Thoracic aorta (tissue), 2 donors: ENCODE data around the gene NHSL2. TPM values are rescaled to one million over a fixed set of nuclear protein-coding genes. Genes with fewer than 3 reads are reported as not detected.

Experiments
- ATAC-seq: fragments of 150-250 bp; one replicate; pipeline ENCODE4 v1.8.0; 2017; ENCODE audit warnings: low read depth; ENCODE audit not compliant: insufficient number of reproducible peaks, low FRiP score
- DNase-seq: peaks from one replicate; pipeline ENCODE4 v3.0.0-alpha.2; 2020; ENCODE audit warnings: low spot score
- H3K27ac ChIP-seq, 2 donors: fragments of 200-600 bp; sonication (generic); 1 replicate in 1 of 2; 2 replicates in 1 of 2; pipeline ENCODE4 v1.5.1; 2016; ENCODE audit warnings: mild to moderate bottlenecking in 2 of 2, moderate library complexity in 2 of 2
- H3K27me3 ChIP-seq: fragments of 200-600 bp; sonication (generic); replicated peaks from 2 replicates; pipeline ENCODE4 v1.6.0; 2016; ENCODE audit warnings: mild to moderate bottlenecking; ENCODE audit not compliant: insufficient read depth
- H3K36me3 ChIP-seq: fragments of 200-600 bp; sonication (generic); one replicate; pipeline ENCODE4 v1.5.1; 2016
- H3K4me1 ChIP-seq, 2 donors: fragments of 200-600 bp; sonication (generic); 1 replicate in 1 of 2; 2 replicates in 1 of 2; pipeline versions ENCODE4 v1.5.1 to v1.6.0; 2016; ENCODE audit warnings: low read depth in 2 of 2, mild to moderate bottlenecking in 1 of 2; ENCODE audit not compliant: control insufficient read depth in 1 of 2
- H3K4me3 ChIP-seq: fragments of 200-600 bp; sonication (generic); 2 replicates; pipeline ENCODE4 v1.5.1; 2016; ENCODE audit warnings: mild to moderate bottlenecking
- H3K9me3 ChIP-seq: fragments of 200-600 bp; sonication (generic); 2 replicates; pipeline ENCODE4 v1.5.1; 2016
- total RNA-seq, 2 donors: library from RNA; depleted of rRNA; stranded (reverse); fragments of >200 nt; gene quantifications; one replicate each; pipeline versions ENCODE4 v1.1.0 to v1.2.3, GENCODE V29; 2016
- TF ChIP-seq, protein P1 (sequence below): fragments of 200-600 bp; sonication (generic); IDR thresholded peaks from one replicate; pipeline ENCODE4 v1.5.1; 2019; ENCODE audit warnings: antibody characterized with exemption

NHSL2 gene
- total RNA-seq, 2 donors from 2014 or later = 15.0 to 16.5 TPM

DNA sequence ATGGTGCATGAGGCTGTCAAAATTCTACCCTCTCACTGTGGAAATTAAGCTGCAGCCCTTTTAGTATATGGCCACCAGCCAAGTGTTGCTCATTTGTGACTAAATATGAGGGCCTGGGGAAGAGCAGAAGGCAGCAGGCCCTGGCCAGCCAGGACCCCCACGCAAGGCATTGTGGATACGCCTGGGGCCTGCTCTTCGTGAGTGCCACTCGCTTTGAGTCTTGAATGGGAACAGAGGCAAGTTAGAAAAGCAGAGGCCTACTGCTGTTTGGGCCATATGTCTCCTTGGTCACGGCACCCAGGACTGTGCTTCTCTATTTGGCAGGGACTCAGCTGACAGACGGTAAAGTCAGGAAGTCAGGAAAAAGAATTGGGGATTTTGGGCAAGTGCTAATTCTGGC lies 210.2 kb downstream of the NHSL2 start:
- Histone ChIP-seq H3K36me3 (no peaks in the 10 kb centered on the region), H3K4me3 (no peak overlapping the region), H3K4me1 (peaks cover 18 to 47% of the 10 kb centered on the region in 2 donors), H3K27ac (peak overlapping the region in 1 of 2 donors; percentile 66), H3K27me3 (no peaks in the 10 kb centered on the region), H3K9me3 (no peaks in the 10 kb centered on the region)
- ATAC-seq = no peak
- DNase-seq = no peak
- TF ChIP-seq, protein P1, sequence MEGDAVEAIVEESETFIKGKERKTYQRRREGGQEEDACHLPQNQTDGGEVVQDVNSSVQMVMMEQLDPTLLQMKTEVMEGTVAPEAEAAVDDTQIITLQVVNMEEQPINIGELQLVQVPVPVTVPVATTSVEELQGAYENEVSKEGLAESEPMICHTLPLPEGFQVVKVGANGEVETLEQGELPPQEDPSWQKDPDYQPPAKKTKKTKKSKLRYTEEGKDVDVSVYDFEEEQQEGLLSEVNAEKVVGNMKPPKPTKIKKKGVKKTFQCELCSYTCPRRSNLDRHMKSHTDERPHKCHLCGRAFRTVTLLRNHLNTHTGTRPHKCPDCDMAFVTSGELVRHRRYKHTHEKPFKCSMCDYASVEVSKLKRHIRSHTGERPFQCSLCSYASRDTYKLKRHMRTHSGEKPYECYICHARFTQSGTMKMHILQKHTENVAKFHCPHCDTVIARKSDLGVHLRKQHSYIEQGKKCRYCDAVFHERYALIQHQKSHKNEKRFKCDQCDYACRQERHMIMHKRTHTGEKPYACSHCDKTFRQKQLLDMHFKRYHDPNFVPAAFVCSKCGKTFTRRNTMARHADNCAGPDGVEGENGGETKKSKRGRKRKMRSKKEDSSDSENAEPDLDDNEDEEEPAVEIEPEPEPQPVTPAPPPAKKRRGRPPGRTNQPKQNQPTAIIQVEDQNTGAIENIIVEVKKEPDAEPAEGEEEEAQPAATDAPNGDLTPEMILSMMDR = no peak

DNA sequence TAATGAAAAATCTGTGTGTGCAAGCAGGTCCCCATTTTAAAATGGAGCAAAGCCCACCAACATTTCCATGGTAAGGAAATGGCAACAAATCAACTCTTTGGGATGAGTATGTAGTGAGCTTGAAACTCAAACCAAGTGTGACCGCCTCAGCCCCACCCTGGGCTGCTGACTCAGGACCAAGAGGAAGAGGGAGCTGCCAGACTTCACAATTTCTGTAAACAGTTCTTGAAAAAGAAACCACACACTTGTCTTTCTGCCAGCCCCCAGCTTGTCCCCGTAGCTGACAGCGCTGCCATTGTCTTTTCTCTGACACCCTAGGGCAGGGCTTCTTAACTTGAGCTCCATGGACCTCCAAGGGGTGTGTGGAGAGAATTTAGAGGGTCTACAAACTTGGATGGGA lies 210.7 kb downstream of the NHSL2 start:
- H3K4me1 ChIP-seq = peaks cover 23 to 52% of the 10 kb centered on the region in 2 donors

DNA sequence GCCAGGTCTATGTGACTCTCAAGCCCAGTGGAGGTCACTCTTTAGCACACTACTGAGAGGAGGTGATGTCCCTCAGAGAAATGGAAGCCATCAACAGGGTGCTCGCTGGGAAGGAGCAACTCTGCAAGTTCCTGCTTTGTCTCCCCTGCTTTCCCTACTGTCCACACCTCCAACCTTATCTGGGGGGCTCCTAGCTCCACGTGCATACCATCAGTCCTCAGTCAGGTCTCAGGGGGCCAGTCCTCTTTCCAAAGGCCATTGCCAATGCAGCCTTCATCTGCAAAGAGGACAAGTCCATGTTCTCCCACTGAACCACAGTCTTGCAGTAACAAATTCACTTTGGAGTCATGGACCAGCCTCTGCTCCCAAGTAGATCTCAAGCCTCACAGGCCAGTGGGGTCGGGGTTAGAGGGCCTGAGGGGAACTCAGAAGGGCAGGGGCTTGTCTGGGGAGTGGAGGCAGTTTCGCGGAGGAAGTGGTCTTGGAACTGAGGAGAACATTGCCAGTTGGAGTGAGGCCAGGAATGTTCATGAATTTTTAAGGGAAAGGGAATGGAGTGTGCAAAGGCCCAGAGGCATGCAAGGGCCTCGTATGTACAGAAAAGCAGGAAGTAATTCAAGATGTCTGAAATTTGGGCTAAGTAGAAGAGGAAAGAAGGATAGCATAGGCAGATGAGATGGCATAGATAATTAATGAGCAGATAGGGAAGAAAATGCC lies 212.1 kb downstream of the NHSL2 start:
- TF ChIP-seq, protein P1 = no peak
- Histone ChIP-seq H3K27me3 (no peaks in the 10 kb centered on the region), H3K9me3 (no peaks in the 10 kb centered on the region), H3K4me3 (no peak overlapping the region), H3K27ac (peak overlapping the region in 1 of 2 donors; percentile 85), H3K4me1 (peaks cover 30 to 53% of the 10 kb centered on the region in 2 donors), H3K36me3 (no peaks in the 10 kb centered on the region)
- DNase-seq (no peak), ATAC-seq (no peak)

More for the DNA sequence above, 210.7 kb downstream of the NHSL2 start:
- H3K9me3 ChIP-seq = no peaks in the 10 kb centered on the region
- no peaks in the 10 kb centered on the region for H3K27me3 ChIP-seq
- ATAC-seq = peak; percentile 53
- H3K27ac ChIP-seq = peak overlapping the region in 1 of 2 donors; percentile 66
- H3K4me3 ChIP-seq = peak overlapping the region; percentile 21
- DNase-seq = peak; percentile 19
- TF ChIP-seq, protein P1 = no peak
- H3K36me3 ChIP-seq = no peaks in the 10 kb centered on the region

DNA sequence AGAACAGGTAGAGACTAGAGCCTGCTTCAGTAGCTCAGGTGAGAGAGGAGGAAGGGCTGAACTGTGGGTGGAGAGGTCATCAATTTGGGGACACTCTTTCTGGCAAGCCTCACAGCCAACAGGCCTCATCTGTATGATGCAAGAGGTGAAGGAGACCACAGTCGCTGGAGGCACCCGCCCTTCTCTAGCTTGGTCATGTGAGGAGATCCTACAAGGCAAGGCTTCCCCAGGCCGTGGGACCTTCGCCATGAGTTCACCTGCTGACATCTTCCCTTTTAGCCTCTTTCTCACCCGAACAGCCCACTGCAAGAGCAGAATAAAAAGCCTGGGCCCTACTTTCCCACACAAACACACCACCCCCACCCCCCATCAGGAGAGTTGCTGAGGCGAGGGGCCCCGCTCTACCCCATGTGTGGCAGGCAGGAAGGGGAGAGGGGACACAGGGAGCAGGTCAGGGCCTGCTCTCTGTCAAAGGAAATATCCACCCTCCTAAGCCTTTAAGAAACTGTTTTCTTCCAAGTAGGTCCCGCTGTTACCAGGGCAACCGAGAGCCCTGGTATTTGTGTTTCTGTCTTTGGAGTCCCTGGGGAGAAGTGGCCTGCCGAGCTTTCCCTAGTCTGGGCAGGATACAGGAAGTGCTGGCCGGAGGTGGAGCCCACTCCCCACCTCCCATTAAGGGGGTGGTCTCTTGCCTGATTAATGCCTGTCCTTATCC lies 213.0 kb downstream of the NHSL2 start:
- Histone ChIP-seq H3K36me3 (no peaks in the 10 kb centered on the region), H3K4me3 (peak overlapping the region; percentile 19), H3K27ac (peak overlapping the region; percentile 45 to 85), H3K4me1 (peaks cover 30 to 53% of the 10 kb centered on the region in 2 donors), H3K27me3 (no peaks in the 10 kb centered on the region), H3K9me3 (no peaks in the 10 kb centered on the region)
- TF ChIP-seq, protein P1 = no peak
- DNase-seq = peak; percentile 28
- ATAC-seq = peak; percentile 61

DNA sequence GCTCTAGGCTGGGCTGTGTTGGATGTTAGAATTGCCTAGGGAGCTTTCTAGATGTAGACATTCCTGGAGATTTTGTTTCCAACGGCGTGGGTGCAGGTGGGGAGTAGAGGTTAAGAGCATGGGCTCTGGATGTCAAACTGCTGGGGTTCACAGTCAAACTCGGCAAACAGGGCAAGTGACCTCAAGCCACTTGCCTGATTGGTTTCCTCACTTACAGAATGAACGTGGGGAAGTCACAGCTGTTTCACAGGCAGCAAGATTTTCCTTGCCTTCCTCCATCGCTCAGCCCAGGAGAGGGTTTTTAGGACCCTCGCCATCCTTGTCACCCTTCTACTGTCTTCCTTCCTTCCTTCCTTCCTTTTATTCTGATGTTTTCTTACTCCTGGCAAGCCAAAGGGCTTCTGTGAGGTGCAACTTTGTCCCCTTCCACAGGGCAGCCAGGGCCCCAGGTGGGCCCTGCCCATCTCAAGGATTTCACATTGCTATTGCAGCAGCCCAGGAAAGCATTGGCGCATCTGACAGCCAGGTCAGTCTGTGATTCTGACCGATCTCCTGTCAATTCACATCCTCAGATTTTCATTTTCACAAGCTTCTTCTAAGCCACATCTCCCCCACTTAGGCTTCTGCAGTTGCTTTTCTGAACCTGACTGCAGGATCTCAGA lies 214.0 kb downstream of the NHSL2 start:
- no peak for ATAC-seq
- H3K27ac ChIP-seq = peak overlapping the region; percentile 45 to 85
- DNase-seq = no peak

More for the DNA sequence above, 214.0 kb downstream of the NHSL2 start:
- Histone ChIP-seq H3K27me3 (no peaks in the 10 kb centered on the region), H3K36me3 (no peaks in the 10 kb centered on the region), H3K9me3 (no peaks in the 10 kb centered on the region), H3K4me3 (no peak overlapping the region), H3K4me1 (peaks cover 30 to 53% of the 10 kb centered on the region in 2 donors)
- TF ChIP-seq, protein P1 = no peak
